GM12864 (cell line): Measurements from ENCODE around the gene NDUFA6.
"Not testable (repeated sequence)": the region's sequence is repeated elsewhere in the genome, so short reads cannot be mapped to it uniquely, and the experiment has no call there.

Source experiments
- DNase-seq: peaks from one replicate; pipeline ENCODE4 v3.0.0-alpha.2; 2011; ENCODE audit warnings: low read depth
- H3K4me3 ChIP-seq: 2 replicates; pipeline ENCODE4 v1.5.1; 2011; ENCODE audit warnings: mild to moderate bottlenecking, low read depth, low read length, control low read depth
- CTCF ChIP-seq: IDR thresholded peaks from 2 replicates; pipeline ENCODE4 v1.5.1; 2011; ENCODE audit warnings: low read depth, mild to moderate bottlenecking, moderate library complexity, low read length, control low read depth, inconsistent platforms; ENCODE audit errors: missing control alignments

Gene NDUFA6

GRCh38 chr22:42114721-42115120, 24.1 kb upstream of the NDUFA6 start:
- TF ChIP-seq CTCF = peak; percentile 19
- no peak for DNase-seq
- H3K4me3 ChIP-seq = no peak overlapping the region

- H3K4me3 ChIP-seq, DNase-seq: not testable (repeated sequence)
- peak; percentile 21 for TF ChIP-seq CTCF
Measured at GRCh38 chr22:42112793-42113192, 22.2 kb upstream of the NDUFA6 start.

GRCh38 chr22:42111798-42112197, 21.2 kb upstream of the NDUFA6 start:
- no peak for TF ChIP-seq CTCF
- H3K4me3 ChIP-seq = no peak overlapping the region
- DNase-seq = no peak

GRCh38 chr22:42108848-42109247, 18.3 kb upstream of the NDUFA6 start:
- no peak for TF ChIP-seq CTCF
- no peak for DNase-seq
- H3K4me3 ChIP-seq = no peak overlapping the region

- H3K4me3 ChIP-seq, DNase-seq: not testable (repeated sequence)
Measured at GRCh38 chr22:42104332-42104860, 13.8 kb upstream of the NDUFA6 start.

GRCh38 chr22:42101199-42101598, 10.6 kb upstream of the NDUFA6 start:
- no peak for TF ChIP-seq CTCF
- no peak for DNase-seq
- H3K4me3 ChIP-seq = no peak overlapping the region

GRCh38 chr22:42091455-42091782, 847 bp upstream of the NDUFA6 start:
- no peak for DNase-seq
- peak overlapping the region; percentile 59 for H3K4me3 ChIP-seq

More at GRCh38 chr22:42091455-42091782, 847 bp upstream of the NDUFA6 start:
- no peak for TF ChIP-seq CTCF
